DMS153 (cell line): Measurements from ENCODE around the gene PRKCZ.
A peak's percentile ranks its signal among the peaks of the same experiment; 100 is the strongest.
"Not testable (repeated sequence)": the region's sequence is repeated elsewhere in the genome, so short reads cannot be mapped to it uniquely, and the experiment has no call there.

Experiments used
- DNase-seq: peaks from one replicate; lab custom pipeline; 2025; lab: John Stamatoyannopoulos, UW

PRKCZ gene

GRCh38 chr1:2102753-2103152, 52.5 kb downstream of the PRKCZ start:
- DNase-seq, result no peak

GRCh38 chr1:2103266-2103900, 53.2 kb downstream of the PRKCZ start:
- DNase-seq, result no peak

- no peak for DNase-seq
Observed at GRCh38 chr1:2103901-2104590, 53.8 kb downstream of the PRKCZ start.

- DNase-seq, result peak; percentile 78
Observed at GRCh38 chr1:2104621-2105427, 54.6 kb downstream of the PRKCZ start.

GRCh38 chr1:2105781-2106524, 55.7 kb downstream of the PRKCZ start:
- DNase-seq, result no peak

GRCh38 chr1:2106659-2107405, 56.6 kb downstream of the PRKCZ start:
- DNase-seq, result no peak

GRCh38 chr1:2107586-2108212, 57.5 kb downstream of the PRKCZ start:
- no peak for DNase-seq

GRCh38 chr1:2108213-2108876, 58.1 kb downstream of the PRKCZ start:
- DNase-seq, result no peak

GRCh38 chr1:2108877-2109580, 58.8 kb downstream of the PRKCZ start:
- no peak for DNase-seq

GRCh38 chr1:2109581-2110021, 59.4 kb downstream of the PRKCZ start:
- no peak for DNase-seq

- no peak for DNase-seq
Observed at GRCh38 chr1:2110191-2110737, 60.1 kb downstream of the PRKCZ start.

- no peak for DNase-seq
Observed at GRCh38 chr1:2110738-2111673, 60.8 kb downstream of the PRKCZ start.

- no peak for DNase-seq
Observed at GRCh38 chr1:2111674-2112035, 61.4 kb downstream of the PRKCZ start.

GRCh38 chr1:2112280-2112701, 62.1 kb downstream of the PRKCZ start:
- no peak for DNase-seq

- no peak for DNase-seq
Observed at GRCh38 chr1:2113620-2114135, 63.5 kb downstream of the PRKCZ start.

GRCh38 chr1:2114635-2115007, 64.4 kb downstream of the PRKCZ start:
- not testable (repeated sequence) for DNase-seq

GRCh38 chr1:2115008-2115641, 64.9 kb downstream of the PRKCZ start:
- DNase-seq, result no peak
